ENCODE measurements around the gene RIN3.

The RIN3 gene

GRCh38 chr14:92475451-92476187 lies 38.0 kb upstream of the RIN3 start:
- no peak overlapping the region for H3K27ac ChIP-seq
- no peak for TF ChIP-seq ZFX (IDR thresholded peaks at IDR 0.05; ENCODE audit: borderline replicate concordance)
- TF ChIP-seq CTCF (IDR thresholded peaks at IDR 0.05), result no peak

DNA sequence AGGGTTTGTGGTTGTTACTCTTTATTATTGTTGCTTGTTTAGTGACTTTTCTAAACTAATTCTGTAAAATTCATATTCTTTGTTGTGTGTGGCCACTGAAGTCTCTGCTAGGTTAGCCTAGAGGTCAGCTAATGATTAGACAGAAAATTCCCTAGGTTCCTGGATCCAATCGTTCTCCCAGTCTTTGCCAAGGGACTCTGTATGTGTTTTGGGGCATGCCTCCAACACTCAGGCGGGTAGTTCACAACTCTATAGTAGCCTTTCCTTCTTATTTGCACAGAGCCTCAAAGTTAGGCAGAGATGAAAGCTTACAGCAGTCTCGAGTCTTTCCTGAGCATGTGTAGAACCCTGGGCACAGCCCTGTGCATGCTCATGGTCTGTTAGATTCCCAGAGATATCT lies 32.7 kb upstream of the RIN3 start:
- H3K27ac ChIP-seq, result no peak overlapping the region
- TF ChIP-seq CTCF (IDR thresholded peaks at IDR 0.05), result no peak
- no peak for TF ChIP-seq ZFX (IDR thresholded peaks at IDR 0.05; ENCODE audit: borderline replicate concordance)

DNA sequence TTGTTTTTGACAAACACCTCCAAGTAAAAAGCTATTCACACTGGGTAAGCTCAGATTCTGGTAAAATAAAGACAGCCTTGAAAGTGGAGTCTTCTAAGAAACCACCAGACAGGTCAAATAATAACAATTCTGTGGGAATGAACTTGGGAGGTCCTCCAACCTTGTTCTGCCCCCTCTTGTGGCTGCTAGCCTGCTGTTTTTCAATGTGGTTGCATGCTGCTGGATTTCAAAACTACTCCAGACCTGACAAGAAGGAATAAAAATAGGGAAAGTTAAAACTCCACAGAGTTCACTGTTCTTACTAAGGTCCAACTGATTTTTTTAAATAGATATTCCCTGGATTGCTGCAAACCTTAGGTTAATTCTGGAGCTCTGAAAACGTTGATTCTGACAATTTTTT lies 32.2 kb upstream of the RIN3 start:
- H3K27ac ChIP-seq, result no peak overlapping the region
- TF ChIP-seq ZFX (IDR thresholded peaks at IDR 0.05; ENCODE audit: borderline replicate concordance), result no peak
- no peak for TF ChIP-seq CTCF (IDR thresholded peaks at IDR 0.05)

GRCh38 chr14:92481811-92482555 lies 31.6 kb upstream of the RIN3 start:
- TF ChIP-seq ZFX (IDR thresholded peaks at IDR 0.05; ENCODE audit: borderline replicate concordance), result no peak
- TF ChIP-seq CTCF (IDR thresholded peaks at IDR 0.05), result no peak
- no peak overlapping the region for H3K27ac ChIP-seq

DNA sequence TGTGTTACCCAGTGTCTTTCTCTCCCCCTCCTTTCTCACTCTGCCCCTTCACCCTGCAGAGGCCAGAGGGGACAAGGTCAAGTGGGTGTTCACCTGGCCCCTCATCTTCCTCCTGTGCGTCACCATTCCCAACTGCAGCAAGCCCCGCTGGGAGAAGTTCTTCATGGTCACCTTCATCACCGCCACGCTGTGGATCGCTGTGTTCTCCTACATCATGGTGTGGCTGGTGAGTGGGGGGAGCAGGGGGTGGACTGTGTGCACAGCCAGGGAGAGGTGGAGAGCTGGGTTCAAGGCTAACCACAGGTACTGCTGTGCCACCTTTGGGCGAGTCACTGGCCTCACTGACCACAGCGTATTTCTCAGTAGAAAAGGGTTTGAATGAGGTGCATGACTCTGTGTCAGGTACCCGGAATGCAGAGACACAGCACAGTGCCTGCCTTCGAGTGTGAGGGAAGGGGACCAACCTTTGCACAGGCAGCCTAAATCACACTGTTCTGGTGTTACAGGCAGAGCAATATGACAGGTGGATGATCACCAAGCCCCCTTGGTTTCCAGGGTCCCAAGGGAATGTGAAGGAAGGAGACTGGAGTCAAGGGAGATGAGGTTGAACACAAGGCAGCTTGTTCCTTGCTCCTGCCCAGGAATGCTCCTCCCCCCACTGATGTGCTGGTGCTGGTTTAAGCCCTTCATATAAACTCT lies 30.8 kb upstream of the RIN3 start:
- TF ChIP-seq CTCF (IDR thresholded peaks at IDR 0.05), result no peak
- TF ChIP-seq ZFX (IDR thresholded peaks at IDR 0.05; ENCODE audit: borderline replicate concordance), result no peak
- H3K27ac ChIP-seq, result no peak overlapping the region

DNA sequence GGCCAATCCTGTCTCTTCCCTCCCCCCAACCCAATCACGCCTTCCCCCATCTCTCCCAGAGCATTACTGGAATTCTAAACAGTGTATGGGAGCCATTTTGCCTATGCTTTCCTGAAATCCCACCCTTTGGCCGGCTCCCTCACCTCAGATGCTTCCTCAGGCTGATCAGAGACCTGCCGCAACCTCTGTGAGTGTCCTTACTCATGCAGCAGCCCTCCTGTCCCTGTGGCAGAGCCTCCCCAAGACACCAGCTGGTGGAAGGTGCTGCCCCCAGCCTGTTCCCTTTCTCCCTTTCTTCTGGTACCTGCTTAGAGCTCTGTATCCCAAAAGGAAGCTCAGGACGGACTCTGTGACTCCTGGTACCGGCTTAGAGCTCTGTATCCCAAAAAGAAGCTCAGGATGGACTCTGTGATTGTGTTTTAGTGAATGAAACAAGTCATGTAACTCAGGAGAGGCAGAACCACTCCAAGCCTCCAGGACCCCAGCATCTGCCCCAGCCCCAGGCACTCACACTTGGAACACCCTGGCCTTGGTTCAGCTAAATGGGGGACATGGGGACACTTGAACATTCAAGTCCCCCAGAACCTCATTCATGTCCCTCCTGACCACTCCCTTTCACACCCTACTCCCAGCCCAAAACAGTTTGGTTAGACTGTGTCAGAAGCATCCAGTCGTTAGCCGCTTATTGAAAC lies 29.3 kb upstream of the RIN3 start:
- TF ChIP-seq CTCF (IDR thresholded peaks at IDR 0.05) (no peak), ZFX (IDR thresholded peaks at IDR 0.05; ENCODE audit: borderline replicate concordance) (no peak)
- H3K27ac ChIP-seq, result no peak overlapping the region
